Muscle layer of colon (tissue), 2 donors: Measurements from ENCODE around the gene CNBD2.
"Not testable (repeated sequence)": the region's sequence is repeated elsewhere in the genome, so short reads cannot be mapped to it uniquely, and the experiment has no call there.

ENCODE experiments used
- H3K27ac ChIP-seq: one replicate; pipeline ENCODE4 v1.7.0; 2013; ENCODE audit warnings: low read depth, mild to moderate bottlenecking, low read length, moderate library complexity
- H3K27me3 ChIP-seq, 2 donors: one replicate each; pipeline ENCODE4 v1.7.0; 2013; ENCODE audit warnings: low read length in 2 of 2, mild to moderate bottlenecking in 2 of 2; ENCODE audit not compliant: insufficient read depth in 2 of 2, control insufficient read depth in 1 of 2
- H3K36me3 ChIP-seq: one replicate; pipeline ENCODE4 v1.7.0; 2013; ENCODE audit warnings: mild to moderate bottlenecking, low read length; ENCODE audit not compliant: insufficient read depth
- H3K4me1 ChIP-seq: one replicate; pipeline ENCODE4 v1.7.0; 2013; ENCODE audit warnings: mild to moderate bottlenecking, low read length; ENCODE audit not compliant: insufficient read depth
- H3K4me3 ChIP-seq, 2 donors: one replicate each; pipeline ENCODE4 v1.7.0; 2013; ENCODE audit warnings: low read length in 2 of 2, low read depth in 1 of 2, mild to moderate bottlenecking in 1 of 2, moderate library complexity in 1 of 2
- H3K9ac ChIP-seq: one replicate; pipeline ENCODE4 v1.7.0; 2013; ENCODE audit warnings: low read length
- H3K9me3 ChIP-seq: one replicate; pipeline ENCODE4 v1.7.0; 2013; ENCODE audit warnings: mild to moderate bottlenecking, low read length
- donor health status: abdominal sarcoma.
- donor health status: Adenocarcinoma of cecum.

Gene CNBD2

GRCh38 chr20:36065427-36065998, 97.1 kb downstream of the CNBD2 start:
- no peaks in the 10 kb centered on the region for H3K36me3 ChIP-seq
- peaks cover 5% of the 10 kb centered on the region for H3K4me1 ChIP-seq
- H3K9ac ChIP-seq = no peak overlapping the region
- no peaks in the 10 kb centered on the region for H3K27me3 ChIP-seq
- no peaks in the 10 kb centered on the region for H3K9me3 ChIP-seq
- H3K27ac ChIP-seq = peak overlapping the region; percentile 72
- peak overlapping the region; percentile 44 to 81 for H3K4me3 ChIP-seq

DNA sequence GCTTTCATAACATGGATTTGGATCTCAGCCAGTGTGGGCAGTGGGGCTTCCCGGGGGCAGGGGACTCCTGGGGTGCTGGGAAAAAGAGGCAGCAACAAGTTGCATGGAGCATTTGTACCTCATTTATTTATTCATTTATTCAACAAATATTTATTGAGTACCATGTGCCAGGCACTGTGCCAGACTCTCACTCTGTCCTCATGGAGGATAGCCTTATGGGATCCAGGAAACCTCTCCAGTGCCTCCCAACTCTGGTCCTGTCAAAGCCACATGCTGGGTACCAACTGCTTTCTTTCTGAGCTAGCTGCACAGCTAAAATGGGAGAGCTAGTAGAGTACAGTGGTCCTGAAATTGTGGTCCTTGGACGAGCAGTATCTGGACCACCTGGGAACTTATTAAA, 98.4 kb downstream of the CNBD2 start:
- Histone ChIP-seq H3K4me1 (peaks cover 5% of the 10 kb centered on the region), H3K9ac (no peak overlapping the region)

GRCh38 chr20:36068526-36068925, 100.1 kb downstream of the CNBD2 start:
- H3K4me3 ChIP-seq, H3K27ac ChIP-seq, H3K27me3 ChIP-seq, H3K4me1 ChIP-seq, H3K9me3 ChIP-seq, H3K36me3 ChIP-seq, H3K9ac ChIP-seq: not testable (repeated sequence)

More for the DNA sequence above, 98.4 kb downstream of the CNBD2 start:
- no peak overlapping the region for H3K4me3 ChIP-seq
- H3K27ac ChIP-seq = no peak overlapping the region
- no peaks in the 10 kb centered on the region for H3K27me3 ChIP-seq
- no peaks in the 10 kb centered on the region for H3K36me3 ChIP-seq
- no peaks in the 10 kb centered on the region for H3K9me3 ChIP-seq

GRCh38 chr20:36070451-36070850, 102.1 kb downstream of the CNBD2 start:
- H3K4me1 ChIP-seq = no peaks in the 10 kb centered on the region
- no peak overlapping the region for H3K27ac ChIP-seq
- H3K36me3 ChIP-seq = no peaks in the 10 kb centered on the region
- no peak overlapping the region for H3K9ac ChIP-seq
- no peaks in the 10 kb centered on the region for H3K9me3 ChIP-seq
- H3K4me3 ChIP-seq = no peak overlapping the region
- no peaks in the 10 kb centered on the region for H3K27me3 ChIP-seq

DNA sequence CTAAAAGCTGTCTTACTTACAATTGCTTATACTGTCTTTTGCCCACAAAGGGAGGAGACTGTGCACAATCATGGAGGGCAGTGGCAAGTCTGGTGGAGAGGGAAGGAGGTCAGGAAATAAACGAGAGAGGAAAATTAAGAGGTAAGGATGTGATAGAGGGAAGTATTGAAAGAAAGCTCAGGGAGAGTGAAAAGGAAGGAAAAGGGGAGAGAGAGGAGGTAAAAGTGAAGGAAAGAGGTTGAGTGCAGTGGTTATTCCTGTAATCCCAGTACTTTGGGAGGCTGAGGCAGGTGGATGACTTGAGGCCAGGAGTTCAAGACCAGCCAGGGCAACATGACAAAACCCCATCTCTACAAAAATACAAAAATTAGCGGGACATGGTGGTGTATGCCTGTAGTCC, 103.5 kb downstream of the CNBD2 start:
- Histone ChIP-seq H3K36me3 (no peaks in the 10 kb centered on the region), H3K9ac (no peak overlapping the region), H3K9me3 (no peaks in the 10 kb centered on the region), H3K27ac (no peak overlapping the region), H3K4me1 (no peaks in the 10 kb centered on the region), H3K27me3 (no peaks in the 10 kb centered on the region), H3K4me3 (no peak overlapping the region)

- Histone ChIP-seq H3K36me3 (no peaks in the 10 kb centered on the region), H3K9me3 (no peaks in the 10 kb centered on the region), H3K27ac (no peak overlapping the region), H3K9ac (no peak overlapping the region), H3K27me3 (no peaks in the 10 kb centered on the region), H3K4me3 (no peak overlapping the region), H3K4me1 (no peaks in the 10 kb centered on the region)
These were observed 106.6 kb downstream of the CNBD2 start for GRCh38 chr20:36074983-36075382.

GRCh38 chr20:36077762-36078161, 109.4 kb downstream of the CNBD2 start:
- not testable (repeated sequence) for H3K36me3 ChIP-seq, H3K27me3 ChIP-seq, H3K9ac ChIP-seq, H3K9me3 ChIP-seq, H3K4me1 ChIP-seq, H3K4me3 ChIP-seq, H3K27ac ChIP-seq

DNA sequence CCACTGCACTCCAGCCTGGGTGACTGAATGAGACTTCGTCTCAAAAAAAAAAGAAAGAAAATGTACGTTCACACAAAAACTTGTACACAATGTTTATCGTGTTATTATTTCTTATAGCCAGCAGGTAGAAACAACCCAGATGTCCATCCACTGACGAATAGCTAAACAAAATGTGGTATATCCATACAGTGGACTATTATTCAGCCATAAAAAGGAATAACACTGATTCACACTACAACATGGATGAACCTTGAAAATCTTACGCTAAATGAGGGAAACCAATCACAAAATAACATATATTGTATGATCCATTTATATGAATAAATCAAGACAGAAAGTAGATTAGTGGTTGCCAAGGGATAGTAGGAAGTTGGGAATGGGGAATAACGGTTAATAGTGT, 111.1 kb downstream of the CNBD2 start:
- Histone ChIP-seq H3K27ac (no peak overlapping the region), H3K9me3 (no peaks in the 10 kb centered on the region), H3K4me1 (no peaks in the 10 kb centered on the region), H3K9ac (no peak overlapping the region), H3K27me3 (no peaks in the 10 kb centered on the region), H3K36me3 (no peaks in the 10 kb centered on the region), H3K4me3 (no peak overlapping the region)

GRCh38 chr20:36079984-36080383, 111.6 kb downstream of the CNBD2 start:
- H3K27ac ChIP-seq, H3K4me1 ChIP-seq, H3K4me3 ChIP-seq: not testable (repeated sequence)

More at GRCh38 chr20:36079984-36080383, 111.6 kb downstream of the CNBD2 start:
- H3K27me3 ChIP-seq, H3K9ac ChIP-seq, H3K9me3 ChIP-seq, H3K36me3 ChIP-seq: not testable (repeated sequence)
